M059J (cell line): ENCODE results near the gene SHB. TPM values are rescaled to one million over a fixed set of nuclear protein-coding genes. Genes with fewer than 3 reads are reported as not detected.
"Not testable (repeated sequence)": the region's sequence is repeated elsewhere in the genome, so short reads cannot be mapped to it uniquely, and the experiment has no call there.

Experiments used
- DNase-seq: peaks from one replicate; pipeline ENCODE4 v3.0.0-alpha.2; 2012; ENCODE audit warnings: low read depth
- total RNA-seq: library from RNA; depleted of rRNA; stranded (reverse); fragments of >200 nt; shearing (Covaris generic); gene quantifications from 2 replicates; pipeline ENCODE4 v1.2.3, GENCODE V29; 2014; rRNA removed

The SHB gene
- total RNA-seq, 1 experiment from 2014 or later: 25.6 TPM

GRCh38 chr9:37903647-37904444 lies 165.2 kb downstream of the SHB start, which contains the start of gene SLC25A51:
Gene SLC25A51 (minus strand): TSS chr9:37904127. CDS start chr9:37888550, 15,577 bp downstream.
- DNase-seq: peak; percentile 88

- peak; percentile 54 for DNase-seq
Measured at GRCh38 chr9:37902796-37903646, 166.0 kb downstream of the SHB start.

DNA sequence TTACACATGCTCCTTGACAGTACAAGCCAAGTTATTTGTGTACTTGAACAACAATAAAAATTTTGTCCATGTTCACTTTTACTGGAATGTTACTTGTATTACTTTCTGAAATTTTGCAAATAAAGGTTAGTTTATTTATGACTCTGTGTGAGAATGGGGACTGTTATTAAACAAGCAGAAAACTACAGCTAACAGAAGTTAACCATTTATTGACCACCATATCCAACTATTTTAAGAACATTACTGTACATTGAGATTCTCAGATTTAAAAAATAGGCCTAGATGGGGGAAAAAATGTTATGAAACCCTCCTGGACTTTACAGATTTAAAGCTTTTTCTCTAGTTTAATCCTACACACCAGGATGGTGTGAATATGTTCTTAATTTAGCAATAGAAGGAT lies 166.9 kb downstream of the SHB start:
- no peak for DNase-seq

GRCh38 chr9:37899041-37899440 lies 170.0 kb downstream of the SHB start:
- DNase-seq: no peak

- peak; percentile 36 for DNase-seq
Measured at GRCh38 chr9:37897665-37898064, 171.4 kb downstream of the SHB start.

DNA sequence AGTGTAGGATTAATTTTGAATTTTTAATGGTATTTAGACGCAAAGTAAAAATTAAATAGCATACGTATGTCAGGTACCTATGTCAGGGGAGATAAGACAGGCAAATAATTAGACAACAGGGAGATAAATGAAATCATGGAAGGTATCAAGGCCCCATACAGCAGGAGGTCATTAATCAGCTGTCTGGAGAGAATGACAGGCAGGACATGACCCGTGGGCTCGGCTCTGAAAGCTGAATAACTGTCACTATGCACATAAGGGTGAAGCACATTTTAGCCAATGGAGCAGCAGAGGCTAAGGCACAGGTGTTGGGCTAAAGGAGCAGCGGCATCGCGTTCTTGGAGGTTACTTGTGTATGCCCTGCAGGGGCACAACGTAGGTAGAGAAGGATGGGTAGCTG lies 177.0 kb downstream of the SHB start:
- no peak for DNase-seq

- not testable (repeated sequence) for DNase-seq
Measured at GRCh38 chr9:37891042-37891441, 178.0 kb downstream of the SHB start.

GRCh38 chr9:37889536-37889935 lies 179.5 kb downstream of the SHB start:
- DNase-seq: no peak

GRCh38 chr9:37887977-37888583 lies 180.9 kb downstream of the SHB start:
- not testable (repeated sequence) for DNase-seq

GRCh38 chr9:37880916-37881479 lies 188.0 kb downstream of the SHB start:
- no peak for DNase-seq

DNA sequence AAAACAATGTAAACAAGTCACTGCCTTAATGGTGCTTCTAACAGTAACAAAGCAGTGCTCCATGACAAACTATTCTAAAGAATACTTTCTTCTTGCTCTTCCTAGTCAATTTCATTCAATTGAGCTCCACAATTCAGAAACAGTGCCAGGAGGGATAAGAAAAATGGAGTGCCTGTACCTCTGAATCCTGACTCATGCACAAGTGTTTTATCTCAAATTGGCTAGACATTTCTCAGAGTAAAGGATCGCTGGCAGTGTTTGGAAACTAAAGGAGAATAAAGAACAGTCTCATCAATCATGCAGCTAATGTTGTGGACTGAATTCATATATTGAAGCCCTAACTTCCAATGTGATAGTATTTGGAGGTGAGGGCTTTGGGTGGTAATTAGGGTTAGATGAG lies 192.7 kb downstream of the SHB start:
- DNase-seq: no peak

- DNase-seq: no peak
Measured at GRCh38 chr9:37873955-37874354, 195.1 kb downstream of the SHB start.

DNA sequence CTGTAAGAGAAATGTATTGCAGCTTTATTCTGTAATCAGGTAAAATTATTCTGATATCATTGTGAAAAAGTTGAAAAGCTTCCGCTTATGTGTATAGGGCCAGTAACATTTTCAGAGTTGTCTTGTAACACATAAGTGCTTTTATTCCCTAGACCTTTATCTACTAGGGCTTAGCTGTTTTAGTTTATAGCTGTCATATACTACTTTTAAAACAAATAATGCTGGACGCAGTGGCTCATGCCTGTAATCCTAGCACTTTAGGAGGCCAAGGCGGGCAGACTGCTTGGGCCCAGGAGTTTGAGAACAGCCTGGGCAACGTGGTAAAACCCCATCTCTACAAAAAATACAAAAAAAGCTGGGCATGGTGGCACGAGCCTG lies 198.2 kb downstream of the SHB start:
- no peak for DNase-seq

- no peak for DNase-seq
Measured at GRCh38 chr9:37870081-37870798, 198.8 kb downstream of the SHB start.

Other genes starting within 250 kb of the SHB start
- gene SLC25A51, start 165.1 kb downstream of the SHB start, total RNA-seq: 40.4 and 44.2 TPM in 2 replicates